WTC11 (cell line): ENCODE measurements around the gene TANC1. TPM values are rescaled to one million over a fixed set of nuclear protein-coding genes. Genes with fewer than 3 reads are reported as not detected.

Experiments used
- ATAC-seq: fragments of 200-7000 bp; cut with Tn5 transposase; 2 replicates; pipeline ENCODE4 v1.10.0; 2021; ENCODE audit warnings: mild to moderate bottlenecking, moderate library complexity
- CTCF ChIA-PET: fragments of 300-600 bp; sonication (Branson Sonifier 250); formaldehyde crosslinking; loops from one replicate; lab custom pipeline; 2021; ENCODE audit warnings: antibody characterized with exemption; lab: Charles Lee
- POLR2A ChIA-PET: fragments of 350-600 bp; sonication (Branson Sonifier 250); formaldehyde crosslinking; loops from one replicate; lab custom pipeline; 2021; ENCODE audit warnings: antibody characterized with exemption; lab: Charles Lee
- DNase-seq: peaks from one replicate; pipeline ENCODE4 v3.0.0; 2021; ENCODE audit warnings: low spot score
- H3K27ac Mint-ChIP-seq: 2 replicates; pipeline ENCODE4 v1.8.0; 2021; ENCODE audit warnings: mixed read lengths
- H3K27me3 Mint-ChIP-seq: 2 replicates; pipeline ENCODE4 v1.8.0; 2021; ENCODE audit warnings: low read depth, mild to moderate bottlenecking, moderate library complexity, mixed read lengths
- H3K36me3 Mint-ChIP-seq: 2 replicates; pipeline ENCODE4 v1.8.0; 2021; ENCODE audit warnings: mixed read lengths
- H3K4me1 Mint-ChIP-seq: 2 replicates; pipeline ENCODE4 v1.8.0; 2022; ENCODE audit warnings: mixed read lengths
- H3K4me3 Mint-ChIP-seq: 2 replicates; pipeline ENCODE4 v1.8.0; 2021; ENCODE audit warnings: mild to moderate bottlenecking, moderate library complexity, mixed read lengths
- H3K9me3 Mint-ChIP-seq: 2 replicates; pipeline ENCODE4 v1.8.0; 2021; ENCODE audit warnings: mixed read lengths
- ATF3 ChIP-seq: sonication (generic); formaldehyde crosslinking; conservative IDR thresholded peaks from 2 replicates; pipeline ENCODE4 v1.8.1; 2022; ENCODE audit warnings: mild to moderate bottlenecking, missing genetic modification reagents
- CDX4 ChIP-seq: fragments of 250-450 bp; sonication (Bioruptor Pico); IDR thresholded peaks from 2 replicates; pipeline ENCODE4 v1.9.0; 2021; ENCODE audit warnings: moderate library complexity, mild to moderate bottlenecking, inconsistent platforms, borderline replicate concordance
- E2F1 ChIP-seq: sonication (generic); formaldehyde crosslinking; IDR thresholded peaks from 2 replicates; pipeline ENCODE4 v1.8.0; 2022; ENCODE audit warnings: mild to moderate bottlenecking, missing genetic modification reagents
- EMX1 ChIP-seq: fragments of 250-450 bp; sonication (Bioruptor Pico); IDR thresholded peaks from 2 replicates; pipeline ENCODE4 v1.8.0; 2021; ENCODE audit warnings: mild to moderate bottlenecking
- ERG ChIP-seq: fragments of 250-450 bp; sonication (Bioruptor Pico); IDR thresholded peaks from 2 replicates; pipeline ENCODE4 v1.8.0; 2021; ENCODE audit warnings: mild to moderate bottlenecking
- ESRRA ChIP-seq: sonication (generic); formaldehyde crosslinking; IDR thresholded peaks from 2 replicates; pipeline ENCODE4 v1.8.1; 2022; ENCODE audit warnings: mild to moderate bottlenecking, missing genetic modification reagents, borderline replicate concordance
- ETV6 ChIP-seq: sonication (generic); formaldehyde crosslinking; IDR thresholded peaks from 2 replicates; pipeline ENCODE4 v1.8.1; 2022; ENCODE audit warnings: mild to moderate bottlenecking, missing genetic modification reagents
- GABPB1 ChIP-seq: sonication (generic); formaldehyde crosslinking; IDR thresholded peaks from 2 replicates; pipeline ENCODE4 v1.8.1; 2023; ENCODE audit warnings: mild to moderate bottlenecking, missing genetic modification reagents
- HMGA2 ChIP-seq: fragments of 250-450 bp; sonication (Bioruptor Pico); IDR thresholded peaks from 2 replicates; pipeline ENCODE4 v1.4.0; 2021; ENCODE audit warnings: mild to moderate bottlenecking, moderate library complexity
- HMGXB4 ChIP-seq: sonication (generic); formaldehyde crosslinking; IDR thresholded peaks from 2 replicates; pipeline ENCODE4 v1.8.1; 2023; ENCODE audit warnings: mild to moderate bottlenecking, moderate library complexity, missing genetic modification reagents
- IRF1 ChIP-seq: sonication (generic); formaldehyde crosslinking; IDR thresholded peaks from 2 replicates; pipeline ENCODE4 v1.8.0; 2023; ENCODE audit warnings: missing genetic modification reagents
- NFATC4 ChIP-seq: fragments of 250-450 bp; sonication (Bioruptor Pico); IDR thresholded peaks from 2 replicates; pipeline ENCODE4 v1.9.0; 2021; ENCODE audit warnings: mild to moderate bottlenecking
- OVOL2 ChIP-seq: fragments of 250-450 bp; sonication (Bioruptor Pico); IDR thresholded peaks from 2 replicates; pipeline ENCODE4 v1.9.0; 2021; ENCODE audit warnings: mild to moderate bottlenecking, borderline replicate concordance
- RORB ChIP-seq: fragments of 250-450 bp; sonication (Bioruptor Pico); IDR thresholded peaks from 2 replicates; pipeline ENCODE4 v1.9.0; 2021; ENCODE audit warnings: mild to moderate bottlenecking
- STAT6 ChIP-seq: sonication (generic); formaldehyde crosslinking; conservative IDR thresholded peaks from 2 replicates; pipeline ENCODE4 v1.8.1; 2023; ENCODE audit warnings: mild to moderate bottlenecking, low read depth, missing genetic modification reagents, moderate library complexity
- ZBTB43 ChIP-seq: sonication (generic); formaldehyde crosslinking; IDR thresholded peaks from 2 replicates; pipeline ENCODE4 v1.8.1; 2023; ENCODE audit warnings: mild to moderate bottlenecking, missing genetic modification reagents
- ZNF671 ChIP-seq: fragments of 250-450 bp; sonication (Bioruptor Pico); IDR thresholded peaks from 2 replicates; pipeline ENCODE4 v1.8.0; 2021; ENCODE audit warnings: mild to moderate bottlenecking
- total RNA-seq: library from RNA; stranded (reverse); gene quantifications from 3 replicates; pipeline ENCODE4 v1.2.3, GENCODE V29; 2021

Gene TANC1
- total RNA-seq, 1 experiment from 2014 or later: 11.6 TPM

- TF ChIP-seq GABPB1 (CRISPR knock-in tag) (no peak), HMGXB4 (CRISPR knock-in tag) (no peak), HMGA2 (CRISPR knock-in tag) (no peak), CDX4 (no peak), ETV6 (CRISPR knock-in tag) (no peak), STAT6 (CRISPR knock-in tag) (no peak), ZBTB43 (no peak), EMX1 (CRISPR knock-in tag) (no peak)
- TF ChIP-seq, all 79 proteins: peak for 0
Observed at GRCh38 chr2:158965641-158966040, 2.8 kb upstream of the TANC1 start (continued).

- ChIA-PET POLR2A (no interaction called here), CTCF (interaction anchor here (3.2 kb wide), 1 partner anchor 152 kb away, joined by 16 read pairs; no protein-coding TSS in a partner anchor)
- DNase-seq: no peak
- no peaks in the 10 kb centered on the region for H3K36me3 Mint-ChIP-seq
- peaks cover 42% of the 10 kb centered on the region for H3K27me3 Mint-ChIP-seq
- H3K27ac Mint-ChIP-seq: no peak overlapping the region
- no peak overlapping the region for H3K4me3 Mint-ChIP-seq
- peaks cover 4% of the 10 kb centered on the region for H3K9me3 Mint-ChIP-seq
- ATAC-seq: no peak
- peaks cover 27% of the 10 kb centered on the region for H3K4me1 Mint-ChIP-seq
- no peak for TF ChIP-seq OVOL2 (CRISPR knock-in tag)
- no peak for TF ChIP-seq ZNF671 (CRISPR knock-in tag)
- no peak for TF ChIP-seq GABPB1 (CRISPR knock-in tag)
- no peak for TF ChIP-seq E2F1
- TF ChIP-seq ERG (CRISPR knock-in tag): no peak
- TF ChIP-seq ATF3 (CRISPR knock-in tag): no peak
- no peak for TF ChIP-seq NFATC4 (CRISPR knock-in tag)
- no peak for TF ChIP-seq ESRRA (CRISPR knock-in tag)
- TF ChIP-seq RORB (CRISPR knock-in tag): no peak
- TF ChIP-seq IRF1 (CRISPR knock-in tag): no peak
Observed at GRCh38 chr2:158966312-158966711, 2.1 kb upstream of the TANC1 start.
